Erythroblast (primary cell): ENCODE data around the gene HCFC1.

Experiments used
- GATA1 ChIP-seq: IDR thresholded peaks from 2 replicates; pipeline ENCODE4 v1.6.1; 2011; ENCODE audit warnings: low read depth, mild to moderate bottlenecking, control low read depth, low read length, moderate library complexity
- POLR2A ChIP-seq: IDR thresholded peaks from 2 replicates; pipeline ENCODE4 v1.6.1; 2011; ENCODE audit warnings: mild to moderate bottlenecking, low read length

- TF ChIP-seq POLR2A (no peak), GATA1 (no peak)
Observed at GRCh38 chrX:153928846-153929245, 42.8 kb downstream of the HCFC1 start.
